ENCODE results near the gene EHHADH. TPM values are rescaled to one million over a fixed set of nuclear protein-coding genes. Genes with fewer than 3 reads are reported as not detected.

The EHHADH gene
- total and polyA plus RNA-seq, 2 of the 13 experiments (the other 11 are each of a cell fraction or from before 2014, with no cell fraction given): 14.5 to 38.9 TPM

DNA sequence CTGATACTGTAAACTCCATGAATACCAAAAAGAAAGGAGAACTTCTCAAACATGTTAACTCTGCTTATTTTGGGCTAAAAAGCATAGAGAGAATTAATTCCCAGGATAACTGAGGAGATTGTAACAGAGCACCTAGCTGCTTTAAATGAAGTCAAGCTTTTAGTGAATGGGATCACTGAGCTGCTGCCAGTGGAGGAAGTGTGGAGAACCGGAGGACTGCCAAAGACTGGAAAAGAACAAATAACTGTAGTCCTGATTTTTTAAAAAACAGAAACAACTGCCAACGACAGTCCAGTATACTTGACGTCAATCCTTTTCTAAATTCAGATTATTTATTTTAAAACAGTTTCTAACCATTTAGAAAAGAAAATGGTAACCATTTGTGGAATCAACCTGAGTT is 104.3 kb downstream of the EHHADH start:
- 41% methylated on average over 3 of the region's 3 CpGs for WGBS (ENCODE audit: low lambda C conversion rate)
- Histone ChIP-seq H3K4me3 (replicated peaks in 1 of 3; ENCODE audit: insufficient read depth in 1 of 3, low read depth in 2 of 3, low read length in 3 of 3) (no peak overlapping the region), H3K27me3 (ENCODE audit: control insufficient read depth in 1 of 2, insufficient read depth in 2 of 2, low read length in 2 of 2) (peaks cover 4 to 26% of the 10 kb centered on the region in 2 experiments), H3K79me2 (ENCODE audit: insufficient read depth, low read length) (no peaks in the 10 kb centered on the region), H3K9me3 (ENCODE audit: low read length) (no peaks in the 10 kb centered on the region), H3K9ac (ENCODE audit: insufficient read depth, low read depth, low read length) (no peak overlapping the region), H3K4me1 (ENCODE audit: insufficient read depth, low read length) (peaks cover 36% of the 10 kb centered on the region), H3K27ac (ENCODE audit: extremely low read length, insufficient read depth, low read length) (no peak overlapping the region), H2AFZ (ENCODE audit: low read length) (no peak overlapping the region), H3K36me3 (replicated peaks in 1 of 2; ENCODE audit: control insufficient read depth in 1 of 2, insufficient read depth in 2 of 2, low read length in 2 of 2) (no peaks in the 10 kb centered on the region), H3K4me2 (ENCODE audit: low read depth, low read length) (no peak overlapping the region), H4K20me1 (ENCODE audit: insufficient read depth, low read length) (no peaks in the 10 kb centered on the region)
- in situ Hi-C loops (cut with HindIII; ENCODE audit: extremely low pct_ligation_motif_present, low pct_unique_long_range_greater_than_20kb): no loop called here
- FAIRE-seq: no peak
- no peak for TF ChIP-seq ARHGAP35 (CRISPR knock-in tag; IDR thresholded peaks at IDR 0.05; ENCODE audit: borderline replicate concordance)
- no TSS peak for BruUV-seq (replicated peaks)
- ChIA-PET POLR2A (no interaction called here), CTCF (ENCODE audit: low intra/inter-chr PET ratio, low total read pairs) (no interaction called here)
- no peak for ATAC-seq
- no peak for DNase-seq (ENCODE audit: low spot score)
- intact Hi-C loops (cut with micrococcal nuclease; ENCODE audit: unreplicated experiment): no loop called here

DNA sequence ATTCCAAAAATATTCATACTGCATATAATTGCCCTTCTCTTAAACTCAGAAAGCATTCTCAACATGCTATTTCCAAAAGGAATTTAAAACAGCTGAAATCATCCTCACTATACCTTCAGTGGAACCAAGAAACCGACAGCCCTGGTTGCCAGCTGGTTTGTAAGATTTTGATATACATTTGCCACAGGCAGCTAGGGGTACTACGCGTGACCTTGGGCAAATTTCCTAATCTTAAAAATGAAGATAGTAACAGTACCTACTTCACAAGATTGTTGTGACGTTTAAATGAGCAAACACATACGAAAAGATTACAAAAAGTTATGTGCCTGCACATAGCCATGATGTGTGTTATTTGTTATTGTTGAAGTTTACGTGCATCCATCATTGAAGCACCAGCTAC is 108.3 kb downstream of the EHHADH start:
- WGBS (ENCODE audit: low lambda C conversion rate): 75% methylated on average over 6 of the region's 6 CpGs
- in situ Hi-C loops (cut with HindIII; ENCODE audit: extremely low pct_ligation_motif_present, low pct_unique_long_range_greater_than_20kb) (no loop called here), intact Hi-C loops (cut with micrococcal nuclease; ENCODE audit: unreplicated experiment) (no loop called here)
- peaks cover 0 to 2% of the 10 kb centered on the region in 2 experiments; a peak in 2 of 5 replicates for H3K27me3 ChIP-seq (ENCODE audit: control insufficient read depth in 1 of 2, insufficient read depth in 2 of 2, low read length in 2 of 2)
- FAIRE-seq (no peak), DNase-seq (ENCODE audit: low spot score) (no peak), ATAC-seq (no peak)
- no peak overlapping the region for H3K4me2 ChIP-seq (ENCODE audit: low read depth, low read length)
- H3K27ac ChIP-seq (ENCODE audit: extremely low read length, insufficient read depth, low read length): no peak overlapping the region
- BruUV-seq (replicated peaks): no TSS peak
- H3K9me3 ChIP-seq (ENCODE audit: low read length): no peaks in the 10 kb centered on the region
- H3K4me1 ChIP-seq (ENCODE audit: insufficient read depth, low read length): peaks cover 23% of the 10 kb centered on the region
- H3K36me3 ChIP-seq (replicated peaks in 1 of 2; ENCODE audit: control insufficient read depth in 1 of 2, insufficient read depth in 2 of 2, low read length in 2 of 2): no peaks in the 10 kb centered on the region
- no peaks in the 10 kb centered on the region for H4K20me1 ChIP-seq (ENCODE audit: insufficient read depth, low read length)
- CTCF ChIA-PET (ENCODE audit: low intra/inter-chr PET ratio, low total read pairs): no interaction called here
- H2AFZ ChIP-seq (ENCODE audit: low read length): no peak overlapping the region
- H3K4me3 ChIP-seq (replicated peaks in 1 of 3; ENCODE audit: insufficient read depth in 1 of 3, low read depth in 2 of 3, low read length in 3 of 3): no peak overlapping the region
- H3K79me2 ChIP-seq (ENCODE audit: insufficient read depth, low read length): no peaks in the 10 kb centered on the region
- no peak overlapping the region for H3K9ac ChIP-seq (ENCODE audit: insufficient read depth, low read depth, low read length)
- POLR2A ChIA-PET: no interaction called here
- TF ChIP-seq MTA1 (CRISPR knock-in tag; IDR thresholded peaks at IDR 0.05; ENCODE audit: borderline replicate concordance): no peak
- TF ChIP-seq CBX2 (IDR thresholded peaks at IDR 0.05; ENCODE audit: low read depth, low read length): no peak
- TF ChIP-seq CBX2 (CRISPR knock-in tag; IDR thresholded peaks at IDR 0.05; ENCODE audit: low read depth): no peak
- no peak for TF ChIP-seq CREM (IDR thresholded peaks at IDR 0.05)
- no peak for TF ChIP-seq CREM (CRISPR knock-in tag; IDR thresholded peaks at IDR 0.05)
